ENCODE measurements around the gene PXDC1.
A peak's percentile ranks its signal among the peaks of the same experiment; 100 is the strongest.

The PXDC1 gene

DNA sequence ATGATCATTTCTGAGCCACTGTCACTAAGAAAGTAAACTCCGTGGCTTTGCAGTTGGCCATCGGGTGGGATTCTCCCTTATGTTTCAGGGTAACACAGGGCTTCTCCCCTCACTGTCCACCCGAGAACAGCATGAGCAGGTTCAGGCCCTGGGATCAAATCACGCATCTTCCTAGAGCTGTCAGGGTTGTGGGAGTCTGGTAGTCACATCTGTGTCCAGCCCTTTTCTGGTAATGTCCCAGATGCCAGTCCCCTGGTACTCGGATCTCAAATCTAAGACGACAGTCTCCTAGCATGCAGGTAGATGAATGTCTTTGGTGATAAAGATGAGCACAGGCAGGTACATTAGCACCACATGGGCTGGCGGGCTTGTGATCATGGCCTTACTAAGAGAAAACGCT lies 4.8 kb downstream of the PXDC1 start:
- DNase-seq, result no peak

- DNase-seq, result no peak
These were observed 5.3 kb downstream of the PXDC1 start for GRCh38 chr6:3746119-3746691.

DNA sequence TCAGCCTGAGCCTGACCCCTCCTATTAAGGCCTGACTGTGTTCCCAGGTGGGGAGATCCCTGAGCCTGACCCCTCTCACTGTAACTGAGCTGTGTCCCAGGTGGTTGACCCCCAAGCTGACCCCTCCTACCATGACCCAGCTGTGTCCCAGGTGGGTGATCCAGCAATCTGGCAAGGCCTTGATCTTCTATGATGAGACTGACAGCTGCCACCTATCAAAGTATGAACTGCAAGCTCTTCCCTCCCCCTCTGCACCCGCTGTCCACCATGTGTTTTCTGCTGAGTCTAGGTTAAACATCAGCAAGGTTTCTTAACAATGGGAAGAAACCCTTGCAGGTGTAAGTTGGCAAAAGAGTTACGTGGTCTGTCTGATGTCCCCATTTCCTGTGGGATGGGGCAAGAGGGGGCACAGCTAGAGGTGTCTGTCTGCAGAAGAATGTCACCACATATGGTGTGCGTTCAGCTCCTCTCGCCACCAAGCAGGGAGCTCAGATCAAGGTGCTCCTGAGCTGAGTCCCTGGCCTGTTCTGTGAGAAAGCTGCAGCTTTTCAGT lies 5.9 kb downstream of the PXDC1 start:
- DNase-seq, result no peak

DNA sequence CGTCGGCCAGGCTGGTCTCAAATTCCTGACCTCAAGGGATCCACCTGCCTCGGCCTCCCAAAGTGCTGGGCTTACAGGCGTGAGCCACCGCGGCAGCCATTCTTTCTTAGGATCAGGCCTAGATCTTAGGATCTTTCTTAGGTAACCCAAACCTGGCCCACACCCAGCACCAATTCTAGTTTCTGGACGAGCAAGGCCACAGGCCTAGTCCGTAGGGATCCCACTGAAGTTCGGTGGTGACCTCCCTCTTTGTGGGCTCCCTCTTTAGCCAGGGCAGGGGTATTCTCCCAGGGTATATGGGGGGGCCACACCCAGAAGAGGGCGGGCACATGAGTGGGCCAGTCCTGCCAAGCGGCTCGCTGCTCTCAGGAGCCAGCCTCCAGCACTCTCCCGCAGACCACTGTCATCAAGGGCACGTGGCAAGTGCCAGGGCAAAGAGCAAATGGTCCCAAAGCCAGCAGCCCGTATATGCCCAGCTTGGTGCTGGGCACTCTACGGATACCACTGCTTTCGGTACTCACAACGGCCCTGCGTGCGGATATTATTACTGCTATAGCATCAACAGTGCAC lies 6.5 kb downstream of the PXDC1 start:
- DNase-seq, result no peak

DNA sequence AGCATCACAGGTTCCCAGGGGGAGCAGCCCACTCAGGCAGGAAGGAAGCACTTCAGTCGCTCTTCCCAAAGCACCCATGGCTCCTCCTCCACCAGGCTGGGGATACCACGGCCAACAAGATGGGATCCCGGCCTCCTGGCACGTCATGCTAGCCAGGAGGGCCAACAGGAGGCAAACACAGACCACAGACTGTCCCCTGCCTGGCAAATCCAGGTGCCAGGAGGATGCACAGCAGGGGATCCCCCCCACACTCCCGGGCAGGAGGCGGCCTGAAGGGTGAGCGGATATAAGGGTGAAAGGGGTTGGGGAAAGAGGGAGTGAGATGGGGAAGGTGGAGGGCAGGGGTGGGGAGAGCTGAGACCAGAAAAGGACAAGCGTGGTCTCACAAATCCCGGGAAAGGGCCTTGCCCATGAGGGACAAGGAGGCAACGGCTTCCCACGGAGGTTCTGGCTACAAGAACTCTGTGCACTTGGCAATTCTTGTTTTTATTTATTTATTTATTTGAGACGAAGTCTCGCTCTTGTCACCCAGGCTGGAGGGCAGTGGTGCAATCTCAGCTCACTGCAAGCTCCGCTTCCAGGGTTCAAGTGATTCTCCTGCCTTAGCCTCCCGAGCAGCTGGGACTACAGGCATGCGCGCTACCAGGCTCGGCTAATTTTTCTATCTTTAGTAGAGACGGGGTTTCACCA lies 7.2 kb downstream of the PXDC1 start:
- no peak for DNase-seq

DNA sequence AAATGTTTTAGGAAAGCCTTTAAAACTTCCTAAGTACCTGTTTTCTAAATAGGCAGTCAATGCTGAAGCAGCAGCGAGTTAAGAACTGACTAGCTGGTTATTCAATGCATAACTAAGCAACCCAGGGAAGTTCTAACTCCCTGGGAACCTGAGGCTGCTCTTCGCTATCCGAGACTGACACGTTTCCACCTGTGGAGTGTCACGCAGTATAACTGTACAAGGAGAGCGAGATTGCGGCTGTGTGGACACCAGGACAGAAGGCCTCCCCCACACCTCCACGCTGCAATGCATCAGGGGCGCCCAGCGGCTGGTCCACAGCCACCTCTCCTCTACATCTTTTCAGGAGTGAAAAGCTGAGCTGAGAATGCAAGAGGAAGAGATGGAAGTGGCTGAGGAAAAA lies 8.0 kb downstream of the PXDC1 start:
- DNase-seq, result no peak

- peak; percentile 88 for DNase-seq
These were observed 8.8 kb downstream of the PXDC1 start for GRCh38 chr6:3742426-3743344.

DNA sequence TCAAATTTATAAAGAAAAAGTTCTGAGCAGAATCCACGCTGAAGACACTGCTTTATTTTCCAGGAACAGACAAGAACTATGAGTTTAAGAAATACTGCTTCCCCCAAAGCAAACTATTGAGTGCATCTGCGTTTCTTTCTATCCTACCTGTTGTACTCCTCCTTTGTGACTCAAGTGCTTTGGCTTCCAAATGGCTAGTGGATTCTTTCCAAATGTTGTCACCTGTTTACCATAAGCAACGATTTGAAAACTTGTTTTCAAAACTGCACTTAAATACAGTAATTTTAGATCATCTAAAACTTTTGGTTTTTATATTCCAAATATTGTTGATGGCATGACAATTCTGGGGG lies 9.5 kb downstream of the PXDC1 start:
- no peak for DNase-seq

DNA sequence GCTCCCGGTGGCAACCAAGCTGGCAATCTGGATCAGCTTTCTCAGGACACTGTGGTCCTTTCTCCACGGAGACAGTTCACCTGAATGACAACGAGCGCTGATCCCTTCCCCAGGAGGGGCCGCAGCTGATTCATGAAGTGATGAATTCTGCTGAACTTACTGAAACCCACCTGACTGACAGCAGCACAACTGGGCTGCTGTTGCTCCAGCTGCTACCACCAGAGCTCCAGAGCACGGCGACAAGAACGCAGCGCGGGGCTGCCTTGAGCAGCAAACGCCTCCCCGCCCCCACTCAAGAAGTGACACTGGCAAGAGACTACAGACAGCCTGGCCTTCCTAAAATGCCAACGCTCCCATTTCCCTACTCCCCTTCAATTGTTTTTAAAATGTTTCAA lies 10.0 kb downstream of the PXDC1 start:
- DNase-seq, result no peak

DNA sequence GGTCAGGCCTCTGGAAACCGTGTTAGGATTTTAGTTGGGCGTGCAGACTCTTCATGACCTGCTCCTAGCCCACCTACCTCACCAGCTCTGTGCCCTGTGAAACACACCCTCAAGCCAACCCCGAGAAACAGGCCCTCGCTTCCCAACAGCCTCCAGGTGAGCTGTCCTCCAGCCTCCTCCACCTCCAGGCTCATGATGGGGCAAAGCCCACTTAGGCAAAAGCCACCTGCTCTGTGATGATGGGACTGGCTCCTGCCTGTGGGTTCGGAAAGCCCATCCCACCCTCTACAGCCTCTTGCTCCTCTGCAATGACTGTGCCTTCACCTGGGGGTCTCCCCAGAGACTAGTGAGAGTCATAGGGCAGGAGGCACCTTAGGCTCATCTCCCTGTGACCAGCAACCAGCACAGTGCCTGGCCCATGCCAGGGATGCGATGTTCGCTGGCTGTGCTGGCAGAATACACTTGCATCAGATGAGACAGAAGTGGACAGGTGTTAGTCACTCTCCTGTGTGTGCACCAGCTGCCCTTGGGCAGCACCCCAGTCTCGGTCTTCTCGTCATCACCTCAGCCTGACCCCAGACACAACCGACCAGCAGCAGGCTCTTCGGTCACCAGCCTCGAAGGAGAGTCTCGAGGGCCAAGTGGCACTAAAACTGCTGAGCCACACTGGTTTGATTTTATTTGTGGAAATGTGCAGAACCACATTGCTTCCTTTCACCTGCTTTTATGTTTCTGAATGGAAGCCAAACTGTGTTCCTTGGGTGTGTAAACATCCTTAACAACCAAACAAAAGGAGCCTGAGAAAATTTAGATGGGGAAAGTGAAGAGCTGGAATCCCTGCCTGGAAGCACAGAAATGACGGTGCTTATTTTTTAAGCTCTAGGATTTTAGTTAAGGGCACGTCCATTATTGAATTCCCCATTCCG lies 10.7 kb downstream of the PXDC1 start:
- no peak for DNase-seq

GRCh38 chr6:3739311-3739897 lies 12.1 kb downstream of the PXDC1 start:
- DNase-seq, result no peak

GRCh38 chr6:3738381-3739131 lies 13.0 kb downstream of the PXDC1 start:
- DNase-seq, result no peak

DNA sequence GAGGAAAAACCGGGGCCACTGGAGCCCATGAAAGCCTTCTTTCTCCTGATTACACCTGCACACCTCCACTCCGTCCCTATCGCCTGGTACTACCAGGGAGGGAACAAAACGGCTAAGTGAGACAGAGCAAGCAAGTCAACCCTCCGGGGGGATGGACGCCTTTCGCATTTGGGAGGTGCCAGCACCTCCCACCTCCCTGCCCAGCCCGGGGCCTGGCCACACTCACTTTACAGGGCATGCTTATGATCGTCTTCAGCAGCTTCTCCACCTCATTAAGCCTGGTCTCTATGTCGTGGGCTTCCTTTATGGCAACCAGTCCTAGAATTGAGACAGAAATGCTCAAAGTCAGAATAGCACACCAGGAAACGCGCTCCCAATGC lies 13.7 kb downstream of the PXDC1 start:
- no peak for DNase-seq

- no peak for DNase-seq
These were observed 14.2 kb downstream of the PXDC1 start for GRCh38 chr6:3737149-3737830.

GRCh38 chr6:3735029-3735605 lies 16.4 kb downstream of the PXDC1 start:
- DNase-seq, result no peak

DNA sequence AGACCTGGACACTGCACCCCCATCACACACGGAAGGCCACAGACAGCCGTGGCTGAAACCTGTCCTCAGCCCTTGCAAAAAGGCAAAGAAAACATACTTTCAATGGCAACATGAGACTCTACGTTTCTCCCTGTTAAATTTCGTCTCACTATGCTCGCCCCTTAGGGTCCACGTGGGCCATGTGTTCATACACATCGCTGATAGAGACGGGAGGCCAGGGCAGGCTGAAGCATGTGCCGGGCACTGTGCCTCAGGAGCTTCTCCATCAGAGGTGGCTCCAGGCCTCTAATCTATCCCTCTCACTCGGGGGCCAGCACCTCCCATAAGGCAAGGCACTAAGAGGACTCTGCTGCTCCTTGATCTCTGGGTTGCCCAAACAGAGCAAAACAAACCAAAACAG lies 17.5 kb downstream of the PXDC1 start:
- no peak for DNase-seq

DNA sequence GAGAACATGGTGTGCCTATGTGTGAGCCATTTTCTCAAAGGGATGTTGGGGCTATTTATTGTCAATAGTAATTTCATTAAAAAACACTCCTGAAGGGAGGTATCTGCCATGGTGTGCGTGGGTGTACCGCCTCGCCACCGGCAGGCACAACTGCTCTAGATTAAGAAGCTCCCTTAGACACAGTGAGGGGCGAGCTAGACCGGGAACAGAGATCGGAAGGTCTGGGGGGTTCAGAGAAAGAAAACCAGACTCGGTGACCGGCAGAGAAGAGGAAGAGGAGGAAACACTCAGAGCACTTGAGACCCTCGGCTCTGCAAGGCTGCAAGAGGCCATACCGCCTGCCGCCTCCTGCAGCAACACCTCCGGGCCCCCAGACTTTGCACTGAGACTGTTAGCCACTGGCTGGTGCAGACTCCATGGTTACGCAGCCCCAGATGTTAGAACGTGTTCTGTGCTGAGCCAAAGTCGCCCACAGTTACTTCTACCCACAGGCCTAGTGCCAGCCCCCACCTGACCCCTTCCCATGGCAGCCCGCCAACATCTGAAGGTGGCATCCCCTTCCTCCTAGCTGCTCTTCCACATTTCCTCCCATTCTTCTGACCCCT lies 18.1 kb downstream of the PXDC1 start:
- no peak for DNase-seq

DNA sequence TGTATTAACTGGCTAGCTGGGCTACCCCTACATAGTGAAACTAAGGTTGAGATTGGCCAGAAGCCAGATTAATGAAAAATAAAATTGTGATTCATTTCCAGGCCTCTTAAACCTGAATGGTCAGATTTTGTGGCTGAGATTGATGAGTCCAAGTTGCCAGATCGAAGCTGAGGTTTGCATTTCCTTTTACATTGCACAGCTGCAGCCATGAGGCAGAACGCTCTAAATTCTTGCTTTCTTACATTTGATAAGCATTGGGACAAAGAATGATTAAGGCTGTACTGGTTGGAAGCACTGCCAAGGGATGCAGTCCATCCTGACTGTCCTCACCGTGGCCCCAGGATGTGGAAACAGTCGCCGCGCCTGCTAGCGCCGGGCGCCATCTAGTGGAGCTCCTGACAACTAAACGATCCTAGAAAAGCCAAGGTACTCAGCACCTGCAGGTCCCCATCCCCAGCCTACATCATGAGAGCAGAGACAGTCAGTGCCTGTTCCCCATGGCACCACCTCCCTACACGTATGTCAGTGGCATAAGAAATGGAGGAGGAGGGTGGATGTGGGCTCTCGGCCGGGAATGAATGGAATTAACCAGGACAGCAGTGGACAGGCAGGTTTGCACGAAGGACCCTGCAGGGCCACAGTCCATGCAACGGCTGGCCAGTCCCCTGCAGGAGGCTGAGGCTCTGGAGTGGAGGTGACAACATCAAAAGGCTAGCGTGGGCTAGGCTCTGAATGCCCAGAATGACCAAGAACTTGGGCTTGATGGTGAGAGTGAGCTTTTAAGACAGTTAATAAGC lies 19.0 kb downstream of the PXDC1 start:
- DNase-seq, result peak; percentile 49

- DNase-seq, result no peak
These were observed 19.8 kb downstream of the PXDC1 start for GRCh38 chr6:3731700-3732099.
